ENCODE data around the gene G6PC2. TPM values are rescaled to one million over a fixed set of nuclear protein-coding genes. Genes with fewer than 3 reads are reported as not detected.

The G6PC2 gene
- total and polyA plus RNA-seq, 2 of the 8 experiments (the other 6 are each of a cell fraction or from before 2014, with no cell fraction given): not detected

DNA sequence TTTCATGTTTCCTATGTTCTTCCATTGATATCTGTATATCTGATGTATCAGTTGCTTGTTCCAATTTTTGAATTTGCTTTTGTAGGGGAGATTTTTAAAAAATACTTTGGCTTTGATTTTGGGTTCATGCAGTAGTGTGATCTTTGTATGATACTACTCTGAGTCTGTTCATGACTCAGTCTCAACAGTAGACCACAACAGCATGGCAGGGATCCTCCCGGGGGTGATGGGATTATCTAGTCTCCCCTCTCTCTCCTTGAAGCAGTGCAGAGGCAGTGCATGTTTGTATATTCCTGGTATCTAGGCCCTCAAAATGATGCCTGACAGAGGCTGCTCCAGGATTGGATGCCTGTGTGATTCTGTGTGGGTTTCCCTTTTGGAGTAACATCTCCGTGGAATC is 55.3 kb downstream of the G6PC2 start:
- WGBS, 2 experiments (ENCODE audit: extremely low coverage in 1 of 2, insufficient coverage in 1 of 2, insufficient read length in 1 of 2, insufficient replicate concordance in 2 of 2, low coverage in 1 of 2, low lambda C conversion rate in 2 of 2, missing lambda C conversion rate in 1 of 2): 79% methylated on average over 2 of the region's 2 CpGs; no CpG with 5 or more reads in 1 of the 2 experiments
- Histone ChIP-seq H2AK5ac (ENCODE audit: low read depth, low read length) (no peak overlapping the region), H3K4me3 (ENCODE audit: extremely low read depth in 1 of 4, insufficient read depth in 2 of 4, low read depth in 3 of 4, low read length in 4 of 4) (no peak overlapping the region), H2BK15ac (ENCODE audit: low read length) (no peak overlapping the region), H2BK5ac (ENCODE audit: low read depth, low read length) (no peak overlapping the region), H2BK12ac (ENCODE audit: low read depth, low read length) (no peak overlapping the region), H4K5ac (ENCODE audit: insufficient read length, low read depth, low read length) (no peak overlapping the region), H3K23me2 (ENCODE audit: low read depth, low read length) (no peaks in the 10 kb centered on the region), H3K18ac (ENCODE audit: extremely low read depth, low read length) (no peak overlapping the region), H3K9me3 (ENCODE audit: insufficient read depth in 2 of 2, low read depth in 1 of 2, low read length in 1 of 2) (no peaks in the 10 kb centered on the region), H3K4ac (replicated peaks; ENCODE audit: insufficient read length, low read depth, low read length) (no peak overlapping the region), H3K14ac (ENCODE audit: insufficient read length) (no peak overlapping the region), H4K91ac (replicated peaks; ENCODE audit: insufficient read length, low read length) (no peak overlapping the region), H3K56ac (replicated peaks; ENCODE audit: insufficient read length, low read depth, low read length) (no peak overlapping the region), H3K79me2 (ENCODE audit: control insufficient read depth in 1 of 2, insufficient read depth in 2 of 2, low read length in 2 of 2) (no peaks in the 10 kb centered on the region), H3K4me2 (ENCODE audit: insufficient read depth in 1 of 2, low read depth in 2 of 2, low read length in 2 of 2) (no peak overlapping the region), H3K9ac (replicated peaks in 1 of 4; ENCODE audit: extremely low read depth in 1 of 4, low read depth in 3 of 4, low read length in 3 of 4) (no peak overlapping the region), H3K4me1 (replicated peaks in 1 of 4; ENCODE audit: control insufficient read depth in 3 of 4, insufficient read depth in 4 of 4, low read length in 3 of 4) (no peaks in the 10 kb centered on the region), H3K36me3 (ENCODE audit: control insufficient read depth in 2 of 4, insufficient read depth in 4 of 4, low read length in 3 of 4) (no peaks in the 10 kb centered on the region), H3K27ac (ENCODE audit: low read depth, low read length) (no peak overlapping the region), H3K23ac (ENCODE audit: insufficient read length) (no peak overlapping the region), H2BK120ac (replicated peaks; ENCODE audit: low read depth, low read length) (no peak overlapping the region), H2AFZ (ENCODE audit: low read length) (no peak overlapping the region), H3K79me1 (ENCODE audit: low read depth, low read length) (no peaks in the 10 kb centered on the region), H4K20me1 (replicated peaks in 1 of 2; ENCODE audit: control insufficient read depth in 1 of 2, insufficient read depth in 2 of 2, low read length in 2 of 2) (no peaks in the 10 kb centered on the region), H4K8ac (ENCODE audit: extremely low read depth, insufficient read depth, low read length) (no peak overlapping the region), H2BK20ac (ENCODE audit: low read length) (no peak overlapping the region), H3K27me3 (replicated peaks in 1 of 4; ENCODE audit: control insufficient read depth in 3 of 4, extremely low read depth in 1 of 4, insufficient read depth in 3 of 4, low read length in 3 of 4) (no peaks in the 10 kb centered on the region; a peak in 1 of 7 replicates)
- DNase-seq (ENCODE audit: low read depth in 1 of 2, low spot score in 2 of 2) (no peak), FAIRE-seq (no peak)
- ChIA-PET CTCF (ENCODE audit: partially characterized antibody) (interaction anchor here (1.5 to 6.7 kb wide), 2 partner anchors 8 to 14 kb away, joined by 4 to 48 read pairs; no protein-coding TSS in a partner anchor), POLR2A (ENCODE audit: partially characterized antibody) (no interaction called here)
- TF ChIP-seq PHF8 (conservative IDR thresholded peaks at IDR 0.05; ENCODE audit: low read depth, low read length): no peak
- TF ChIP-seq ASH2L (IDR thresholded peaks at IDR 0.05; ENCODE audit: low read length): no peak
- no peak for TF ChIP-seq CHD2 (IDR thresholded peaks at IDR 0.05; ENCODE audit: low read length)
- TF ChIP-seq TCF12 (IDR thresholded peaks at IDR 0.05; ENCODE audit: low read depth, low read length): no peak
- no peak for TF ChIP-seq KDM1A (IDR thresholded peaks at IDR 0.05; ENCODE audit: borderline replicate concordance, low read length)
- TF ChIP-seq GTF2F1 (IDR thresholded peaks at IDR 0.05; ENCODE audit: borderline replicate concordance, low read depth, low read length): no peak
- TF ChIP-seq TAF7 (optimal IDR thresholded peaks at IDR 0.05; ENCODE audit: borderline replicate concordance, low read depth, low read length): no peak
- TF ChIP-seq HDAC2 (IDR thresholded peaks at IDR 0.05; ENCODE audit: borderline replicate concordance in 1 of 2, low read depth in 2 of 2, low read length in 2 of 2): no peak
- TF ChIP-seq, protein P1, sequence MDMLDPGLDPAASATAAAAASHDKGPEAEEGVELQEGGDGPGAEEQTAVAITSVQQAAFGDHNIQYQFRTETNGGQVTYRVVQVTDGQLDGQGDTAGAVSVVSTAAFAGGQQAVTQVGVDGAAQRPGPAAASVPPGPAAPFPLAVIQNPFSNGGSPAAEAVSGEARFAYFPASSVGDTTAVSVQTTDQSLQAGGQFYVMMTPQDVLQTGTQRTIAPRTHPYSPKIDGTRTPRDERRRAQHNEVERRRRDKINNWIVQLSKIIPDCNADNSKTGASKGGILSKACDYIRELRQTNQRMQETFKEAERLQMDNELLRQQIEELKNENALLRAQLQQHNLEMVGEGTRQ (IDR thresholded peaks at IDR 0.05; ENCODE audit: low read length): no peak
- TF ChIP-seq, protein P2, sequence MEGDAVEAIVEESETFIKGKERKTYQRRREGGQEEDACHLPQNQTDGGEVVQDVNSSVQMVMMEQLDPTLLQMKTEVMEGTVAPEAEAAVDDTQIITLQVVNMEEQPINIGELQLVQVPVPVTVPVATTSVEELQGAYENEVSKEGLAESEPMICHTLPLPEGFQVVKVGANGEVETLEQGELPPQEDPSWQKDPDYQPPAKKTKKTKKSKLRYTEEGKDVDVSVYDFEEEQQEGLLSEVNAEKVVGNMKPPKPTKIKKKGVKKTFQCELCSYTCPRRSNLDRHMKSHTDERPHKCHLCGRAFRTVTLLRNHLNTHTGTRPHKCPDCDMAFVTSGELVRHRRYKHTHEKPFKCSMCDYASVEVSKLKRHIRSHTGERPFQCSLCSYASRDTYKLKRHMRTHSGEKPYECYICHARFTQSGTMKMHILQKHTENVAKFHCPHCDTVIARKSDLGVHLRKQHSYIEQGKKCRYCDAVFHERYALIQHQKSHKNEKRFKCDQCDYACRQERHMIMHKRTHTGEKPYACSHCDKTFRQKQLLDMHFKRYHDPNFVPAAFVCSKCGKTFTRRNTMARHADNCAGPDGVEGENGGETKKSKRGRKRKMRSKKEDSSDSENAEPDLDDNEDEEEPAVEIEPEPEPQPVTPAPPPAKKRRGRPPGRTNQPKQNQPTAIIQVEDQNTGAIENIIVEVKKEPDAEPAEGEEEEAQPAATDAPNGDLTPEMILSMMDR (IDR thresholded peaks at IDR 0.05; ENCODE audit: control extremely low read depth in 1 of 3, insufficient read depth in 1 of 3, low read depth in 1 of 3, low read length in 3 of 3): no peak
